A549 (cell line): Measurements from ENCODE around the gene CDHR1. TPM values are rescaled to one million over a fixed set of nuclear protein-coding genes. Genes with fewer than 3 reads are reported as not detected.
A peak's percentile ranks its signal among the peaks of the same experiment; 100 is the strongest.

Source experiments
- ATAC-seq, 2 experiments: fragments of 200-7000 bp in 1 of 2; fragments of >200 bp in 1 of 2; cut with Nextera tagmentation in 1 of 2; cut with Tn5 transposase in 1 of 2; 3 replicates each; pipeline versions ENCODE4 v1.8.0 to v1.9.1; 2018 to 2020; ENCODE audit warnings: mild to moderate bottlenecking in 1 of 2, moderate library complexity in 1 of 2
- CTCF ChIA-PET: fragments of 300-600 bp; sonication (Branson Sonifier 250); formaldehyde crosslinking; extraction: SDS; loops from one replicate; lab custom pipeline; 2021; ENCODE audit warnings: antibody characterized with exemption, inconsistent platforms; lab: Yijun Ruan, JAX
- POLR2A ChIA-PET: fragments of 350-600 bp; formaldehyde crosslinking; extraction: SDS; loops from one replicate; lab custom pipeline; 2021; ENCODE audit warnings: antibody characterized with exemption, inconsistent platforms; lab: Yijun Ruan, JAX
- DNase-seq, 2 experiments: peaks; one replicate each; pipeline versions ENCODE4 v3.0.0 to v3.0.0-alpha.2; 2011 to 2016; ENCODE audit warnings: low read depth in 1 of 2, low spot score in 1 of 2
- FAIRE-seq: peaks from 2 replicates; lab custom pipeline; 2011; peaks lifted over from hg19 to GRCh38; lab: Jason Lieb, UNC
- H3K27ac ChIP-seq, 2 experiments: fragments of >200 bp; sonication (Bioruptor Twin); formaldehyde crosslinking; 3 replicates each; pipeline ENCODE4 v1.5.1; 2016 to 2017
- H3K4me1 ChIP-seq: fragments of >200 bp; sonication (Bioruptor Twin); formaldehyde crosslinking; 3 replicates; pipeline ENCODE4 v1.6.1; 2016
- H3K4me2 ChIP-seq: fragments of >200 bp; sonication (Bioruptor Twin); formaldehyde crosslinking; 3 replicates; pipeline ENCODE4 v1.6.1; 2016
- H3K4me3 ChIP-seq: fragments of >200 bp; sonication (Bioruptor Twin); formaldehyde crosslinking; 3 replicates; pipeline ENCODE4 v1.5.1; 2016
- H3K9me3 ChIP-seq: fragments of >200 bp; sonication (Bioruptor Twin); formaldehyde crosslinking; 3 replicates; pipeline ENCODE4 v1.6.1; 2016
- CHD4 ChIP-seq: fragments of 200-600 bp; sonication (generic); IDR thresholded peaks from 2 replicates; pipeline ENCODE4 v1.6.1; 2016; ENCODE audit warnings: antibody characterized with exemption, mild to moderate bottlenecking, borderline replicate concordance
- EHF ChIP-seq: fragments of 250-450 bp; sonication (Bioruptor Pico); IDR thresholded peaks from 2 replicates; pipeline ENCODE4 v1.5.0; 2020; ENCODE audit warnings: mild to moderate bottlenecking
- EHMT2 ChIP-seq: fragments of 200-600 bp; sonication (generic); IDR thresholded peaks from 2 replicates; pipeline ENCODE4 v1.6.1; 2016; ENCODE audit warnings: antibody characterized with exemption, low read depth, mild to moderate bottlenecking, moderate library complexity
- HOXB5 ChIP-seq: fragments of 250-450 bp; sonication (Bioruptor Pico); IDR thresholded peaks from 2 replicates; pipeline ENCODE4 v1.5.0; 2020; ENCODE audit warnings: mild to moderate bottlenecking, moderate library complexity
- MAFK ChIP-seq: fragments of 450-650 bp; IDR thresholded peaks from 2 replicates; pipeline ENCODE4 v1.6.1; 2014; ENCODE audit not compliant: partially characterized antibody
- MAZ ChIP-seq: fragments of 150-350 bp; IDR thresholded peaks from 2 replicates; pipeline ENCODE4 v1.6.1; 2014; ENCODE audit warnings: antibody characterized with exemption, low read depth, low read length, borderline replicate concordance
- MYC ChIP-seq: IDR thresholded peaks from 2 replicates; pipeline ENCODE4 v1.6.1; 2012; ENCODE audit warnings: mild to moderate bottlenecking, inconsistent platforms, low read length, improper control_type of control experiment, borderline replicate concordance
- POLR2A ChIP-seq: IDR thresholded peaks from 2 replicates; pipeline ENCODE4 v1.6.1; 2012; ENCODE audit warnings: mild to moderate bottlenecking, low read length
- POLR2AphosphoS2 ChIP-seq: conservative IDR thresholded peaks from 2 replicates; pipeline ENCODE4 v1.6.1; 2012; ENCODE audit warnings: low read length, improper control_type of control experiment, inconsistent platforms
- RAD21 ChIP-seq, 2 experiments: fragments of >200 bp in 1 of 2; sonication (Bioruptor Twin) in 1 of 2; formaldehyde crosslinking in 1 of 2; IDR thresholded peaks in 1 of 2; conservative IDR thresholded peaks in 1 of 2; 2 replicates in 1 of 2; 3 replicates in 1 of 2; pipeline ENCODE4 v1.6.1; 2012 to 2018; ENCODE audit warnings: inconsistent platforms in 1 of 2
- SMC3 ChIP-seq: fragments of >200 bp; sonication (Bioruptor Twin); formaldehyde crosslinking; IDR thresholded peaks from 3 replicates; pipeline ENCODE4 v1.6.1; 2018; ENCODE audit warnings: inconsistent platforms
- TFCP2L1 ChIP-seq: fragments of 250-450 bp; sonication (Bioruptor Pico); IDR thresholded peaks from 2 replicates; pipeline ENCODE4 v1.5.0; 2021; ENCODE audit warnings: mild to moderate bottlenecking
- ZC3H11A ChIP-seq: fragments of 450-650 bp; IDR thresholded peaks from 2 replicates; pipeline ENCODE4 v1.6.1; 2014; ENCODE audit warnings: antibody characterized with exemption, mild to moderate bottlenecking
- ZSCAN20 ChIP-seq: fragments of 250-450 bp; sonication (Bioruptor Pico); IDR thresholded peaks from 2 replicates; pipeline ENCODE4 v1.8.0; 2022; ENCODE audit warnings: mild to moderate bottlenecking, moderate library complexity
- WGBS: methylation state at CpG from one replicate; pipeline ENCODE4 v1.1.6; 2017; ENCODE audit errors: missing lambda C conversion rate; 5-methylcytosine and 5-hydroxymethylcytosine counted together
- polyA plus RNA-seq, 4 experiments: library from polyadenylated mRNA; depleted of rRNA in 3 of 4; stranded (reverse); fragments of >200 nt; fragmentation: RNase III in 1 of 4; extraction: RNeasy Plus Mini Kit Qiagen cat#74134 plus additional on column Dnase treatment in 1 of 4; gene quantifications; 2 replicates in 3 of 4; 3 replicates in 1 of 4; pipeline ENCODE4 v1.2.3, GENCODE V29; 2011 to 2017
- TF ChIP-seq, protein P1 (sequence below): fragments of >200 bp; sonication (Bioruptor Twin); formaldehyde crosslinking; IDR thresholded peaks from 3 replicates; pipeline ENCODE4 v1.5.1; 2016
- TF ChIP-seq, protein P2 (sequence below): fragments of 250-450 bp; sonication (Bioruptor Pico); IDR thresholded peaks from 2 replicates; pipeline ENCODE4 v1.5.0; 2021; ENCODE audit warnings: mild to moderate bottlenecking, moderate library complexity, borderline replicate concordance

The CDHR1 gene
- polyA plus RNA-seq, 2 of the 4 experiments (the other 2 are of a cell fraction): 0.04 to 0.09 TPM

DNA sequence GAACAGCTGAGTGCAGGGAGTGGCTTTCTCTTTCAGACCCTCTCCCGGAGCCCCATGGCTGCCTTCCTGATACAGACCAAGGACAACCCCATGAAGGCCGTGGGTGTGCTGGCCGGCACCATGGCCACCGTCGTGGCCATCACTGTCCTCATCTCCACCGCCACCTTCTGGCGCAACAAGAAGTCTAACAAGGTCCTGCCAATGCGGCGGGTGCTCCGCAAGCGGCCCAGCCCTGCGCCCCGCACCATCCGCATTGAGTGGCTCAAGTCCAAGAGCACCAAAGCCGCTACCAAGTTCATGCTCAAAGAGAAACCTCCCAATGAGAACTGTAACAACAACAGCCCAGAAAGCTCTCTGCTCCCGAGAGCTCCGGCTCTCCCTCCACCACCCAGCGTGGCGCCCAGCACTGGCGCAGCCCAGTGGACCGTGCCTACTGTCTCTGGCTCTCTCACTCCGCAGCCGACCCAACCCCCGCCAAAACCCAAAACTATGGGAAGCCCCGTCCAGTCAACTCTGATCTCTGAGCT, 19.8 kb downstream of the CDHR1 start:
- 38% methylated on average over 18 of the region's 25 CpGs for WGBS
- TF ChIP-seq MAZ (no peak), HOXB5 (no peak), MAFK (no peak), TFCP2L1 (CRISPR knock-in tag) (no peak), ZSCAN20 (no peak), SMC3 (no peak)
- TF ChIP-seq, protein P1, sequence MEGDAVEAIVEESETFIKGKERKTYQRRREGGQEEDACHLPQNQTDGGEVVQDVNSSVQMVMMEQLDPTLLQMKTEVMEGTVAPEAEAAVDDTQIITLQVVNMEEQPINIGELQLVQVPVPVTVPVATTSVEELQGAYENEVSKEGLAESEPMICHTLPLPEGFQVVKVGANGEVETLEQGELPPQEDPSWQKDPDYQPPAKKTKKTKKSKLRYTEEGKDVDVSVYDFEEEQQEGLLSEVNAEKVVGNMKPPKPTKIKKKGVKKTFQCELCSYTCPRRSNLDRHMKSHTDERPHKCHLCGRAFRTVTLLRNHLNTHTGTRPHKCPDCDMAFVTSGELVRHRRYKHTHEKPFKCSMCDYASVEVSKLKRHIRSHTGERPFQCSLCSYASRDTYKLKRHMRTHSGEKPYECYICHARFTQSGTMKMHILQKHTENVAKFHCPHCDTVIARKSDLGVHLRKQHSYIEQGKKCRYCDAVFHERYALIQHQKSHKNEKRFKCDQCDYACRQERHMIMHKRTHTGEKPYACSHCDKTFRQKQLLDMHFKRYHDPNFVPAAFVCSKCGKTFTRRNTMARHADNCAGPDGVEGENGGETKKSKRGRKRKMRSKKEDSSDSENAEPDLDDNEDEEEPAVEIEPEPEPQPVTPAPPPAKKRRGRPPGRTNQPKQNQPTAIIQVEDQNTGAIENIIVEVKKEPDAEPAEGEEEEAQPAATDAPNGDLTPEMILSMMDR: no peak
- H3K4me2 ChIP-seq: peak overlapping the region; percentile 39; the same call in 1 of the 3 replicates
- 0 out of 3 replicates have a peak overlapping the region, but pooled peaks have one; percentile 8 for H3K4me3 ChIP-seq
- ATAC-seq (peak; percentile 33 to 67; a peak in 3 of 6 replicates), DNase-seq (peak in 1 of 2 experiments; percentile 25), FAIRE-seq (no peak)
- no peak overlapping the region for H3K27ac ChIP-seq
- H3K4me1 ChIP-seq: no peaks in the 10 kb centered on the region
- ChIA-PET POLR2A (no interaction called here), CTCF (interaction anchor here (1.0 to 2.3 kb wide), 4 partner anchors 8 to 326 kb away, joined by 3 to 13 read pairs (median 4); no protein-coding TSS in a partner anchor)
- no peaks in the 10 kb centered on the region for H3K9me3 ChIP-seq

DNA sequence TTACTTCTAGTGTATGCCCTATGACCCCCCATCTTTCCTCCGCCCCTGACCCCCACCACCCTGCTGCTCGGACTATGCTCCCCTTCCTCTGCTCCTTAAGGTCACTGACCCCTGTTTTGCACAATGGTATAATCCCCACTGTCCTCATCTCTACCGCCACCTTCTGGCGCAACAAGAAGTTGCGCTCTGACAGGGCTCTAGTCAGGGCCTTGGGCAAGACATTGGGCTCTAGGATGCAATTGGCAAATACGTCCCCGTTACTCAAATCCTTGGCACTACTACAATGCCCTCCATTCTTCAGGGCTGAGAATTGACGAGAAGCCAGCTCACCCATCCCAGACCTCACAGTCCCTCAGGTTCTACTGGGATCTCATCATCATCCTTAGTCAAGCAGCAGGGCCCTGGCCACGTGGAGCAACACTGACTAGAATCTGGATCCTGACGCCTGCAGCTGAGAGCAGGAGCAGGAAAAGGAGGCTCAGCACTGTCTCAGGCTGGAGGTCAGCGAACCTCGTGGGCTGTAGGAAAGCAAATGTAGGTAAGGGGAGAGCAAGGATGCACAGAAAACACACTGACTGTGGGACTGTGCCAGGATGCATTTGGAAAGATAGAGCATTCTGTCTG, 20.4 kb downstream of the CDHR1 start:
- H3K4me3 ChIP-seq: 0 out of 3 replicates have a peak overlapping the region, but pooled peaks have one; percentile 8
- ATAC-seq (peak; percentile 58 to 89; a peak in 5 of 6 replicates), DNase-seq (peak in 1 of 2 experiments; percentile 52), FAIRE-seq (no peak)
- ChIA-PET CTCF (interaction anchor here (0.6 to 2.3 kb wide), 7 partner anchors 9 to 436 kb away, joined by 3 to 13 read pairs (median 3); no protein-coding TSS in a partner anchor), POLR2A (no interaction called here)
- H3K4me1 ChIP-seq: no peaks in the 10 kb centered on the region
- WGBS: 7% methylated on average over 10 of the region's 12 CpGs
- 0 out of 3 replicates have a peak, but pooled peaks cover under 1% of the 10 kb centered on the region for H3K9me3 ChIP-seq
- TF ChIP-seq MAZ: no peak
- TF ChIP-seq, protein P1: peak; percentile 41
- no peak for TF ChIP-seq POLR2AphosphoS2
- TF ChIP-seq CHD4: no peak
- TF ChIP-seq, protein P2, sequence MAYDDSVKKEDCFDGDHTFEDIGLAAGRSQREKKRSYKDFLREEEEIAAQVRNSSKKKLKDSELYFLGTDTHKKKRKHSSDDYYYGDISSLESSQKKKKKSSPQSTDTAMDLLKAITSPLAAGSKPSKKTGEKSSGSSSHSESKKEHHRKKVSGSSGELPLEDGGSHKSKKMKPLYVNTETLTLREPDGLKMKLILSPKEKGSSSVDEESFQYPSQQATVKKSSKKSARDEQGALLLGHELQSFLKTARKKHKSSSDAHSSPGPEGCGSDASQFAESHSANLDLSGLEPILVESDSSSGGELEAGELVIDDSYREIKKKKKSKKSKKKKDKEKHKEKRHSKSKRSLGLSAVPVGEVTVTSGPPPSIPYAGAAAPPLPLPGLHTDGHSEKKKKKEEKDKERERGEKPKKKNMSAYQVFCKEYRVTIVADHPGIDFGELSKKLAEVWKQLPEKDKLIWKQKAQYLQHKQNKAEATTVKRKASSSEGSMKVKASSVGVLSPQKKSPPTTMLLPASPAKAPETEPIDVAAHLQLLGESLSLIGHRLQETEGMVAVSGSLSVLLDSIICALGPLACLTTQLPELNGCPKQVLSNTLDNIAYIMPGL (CRISPR knock-in tag): no peak
- peak in 1 of 2 experiments; percentile 25; a peak in 1 of 5 replicates for TF ChIP-seq RAD21 (conservative IDR thresholded peaks at IDR 0.05 in 1 of 2, IDR thresholded peaks at IDR 0.05 in 1 of 2)
- TF ChIP-seq EHF (CRISPR knock-in tag): no peak
- TF ChIP-seq EHMT2: no peak
- no peak for TF ChIP-seq POLR2A
- no peak for TF ChIP-seq TFCP2L1 (CRISPR knock-in tag)
- TF ChIP-seq ZC3H11A: no peak
- no peak for TF ChIP-seq MYC
- H3K27ac ChIP-seq: no peak overlapping the region
- H3K4me2 ChIP-seq: peak overlapping the region; percentile 39; the same call in 1 of the 3 replicates
